Measurements from ENCODE around the gene ISCA2. TPM values are rescaled to one million over a fixed set of nuclear protein-coding genes. Genes with fewer than 3 reads are reported as not detected.

ISCA2 gene
- total RNA-seq, 3 donors from 2014 or later (not counting 1 experiment from before 2014, with no cell fraction given) = 12.0 to 18.2 (median 15.3) TPM

DNA sequence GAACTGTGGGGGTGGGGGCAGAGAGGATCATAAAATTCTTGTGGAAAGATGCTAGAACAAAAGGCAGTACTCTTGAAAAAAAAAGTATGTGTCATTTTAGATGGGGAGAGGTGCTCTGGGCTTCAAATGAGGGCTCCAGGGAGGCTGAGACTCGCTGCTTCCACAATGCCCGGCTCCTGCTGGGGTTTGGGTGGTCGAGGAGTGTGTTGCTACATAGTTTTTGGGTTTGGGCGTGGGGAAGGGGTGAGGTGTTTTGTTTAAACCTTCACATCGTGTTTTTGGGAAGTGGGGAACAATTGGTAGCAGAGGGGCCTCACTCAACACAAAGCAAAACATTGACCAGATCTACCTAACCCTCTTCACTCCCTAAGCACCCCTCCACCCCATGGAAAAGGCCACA, 8.1 kb downstream of the ISCA2 start:
- H3K27me3 Mint-ChIP-seq (ENCODE audit: low read depth in 2 of 2) = no peaks in the 10 kb centered on the region
- no peaks in the 10 kb centered on the region for H3K36me3 ChIP-seq (ENCODE audit: control insufficient read depth, insufficient read depth, low read length)
- no peak overlapping the region for H3K4me3 Mint-ChIP-seq
- intact Hi-C loops (cut with micrococcal nuclease) = no loop called here
- no peak for DNase-seq
- no peaks in the 10 kb centered on the region for H3K27me3 ChIP-seq (ENCODE audit: control insufficient read depth, insufficient read depth, low read length)
- 74% methylated on average over 3 of the region's 5 CpGs for WGBS (ENCODE audit: insufficient coverage)
- no peaks in the 10 kb centered on the region for H3K4me1 Mint-ChIP-seq
- H3K9me3 Mint-ChIP-seq = no peaks in the 10 kb centered on the region
- no peaks in the 10 kb centered on the region for H3K4me1 ChIP-seq (ENCODE audit: control insufficient read depth, insufficient read depth, low read length)
- H3K9me3 ChIP-seq (ENCODE audit: control insufficient read depth, insufficient read depth, low read length) = no peaks in the 10 kb centered on the region
- H3K36me3 Mint-ChIP-seq = no peaks in the 10 kb centered on the region
- TF ChIP-seq, protein P1, sequence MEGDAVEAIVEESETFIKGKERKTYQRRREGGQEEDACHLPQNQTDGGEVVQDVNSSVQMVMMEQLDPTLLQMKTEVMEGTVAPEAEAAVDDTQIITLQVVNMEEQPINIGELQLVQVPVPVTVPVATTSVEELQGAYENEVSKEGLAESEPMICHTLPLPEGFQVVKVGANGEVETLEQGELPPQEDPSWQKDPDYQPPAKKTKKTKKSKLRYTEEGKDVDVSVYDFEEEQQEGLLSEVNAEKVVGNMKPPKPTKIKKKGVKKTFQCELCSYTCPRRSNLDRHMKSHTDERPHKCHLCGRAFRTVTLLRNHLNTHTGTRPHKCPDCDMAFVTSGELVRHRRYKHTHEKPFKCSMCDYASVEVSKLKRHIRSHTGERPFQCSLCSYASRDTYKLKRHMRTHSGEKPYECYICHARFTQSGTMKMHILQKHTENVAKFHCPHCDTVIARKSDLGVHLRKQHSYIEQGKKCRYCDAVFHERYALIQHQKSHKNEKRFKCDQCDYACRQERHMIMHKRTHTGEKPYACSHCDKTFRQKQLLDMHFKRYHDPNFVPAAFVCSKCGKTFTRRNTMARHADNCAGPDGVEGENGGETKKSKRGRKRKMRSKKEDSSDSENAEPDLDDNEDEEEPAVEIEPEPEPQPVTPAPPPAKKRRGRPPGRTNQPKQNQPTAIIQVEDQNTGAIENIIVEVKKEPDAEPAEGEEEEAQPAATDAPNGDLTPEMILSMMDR (IDR thresholded peaks at IDR 0.05) = no peak
- ATAC-seq = no peak
- no peak overlapping the region for H3K4me3 ChIP-seq (ENCODE audit: low read length)
- H3K27ac ChIP-seq (ENCODE audit: low read length) = no peak overlapping the region
- no peak overlapping the region for H3K27ac Mint-ChIP-seq

DNA sequence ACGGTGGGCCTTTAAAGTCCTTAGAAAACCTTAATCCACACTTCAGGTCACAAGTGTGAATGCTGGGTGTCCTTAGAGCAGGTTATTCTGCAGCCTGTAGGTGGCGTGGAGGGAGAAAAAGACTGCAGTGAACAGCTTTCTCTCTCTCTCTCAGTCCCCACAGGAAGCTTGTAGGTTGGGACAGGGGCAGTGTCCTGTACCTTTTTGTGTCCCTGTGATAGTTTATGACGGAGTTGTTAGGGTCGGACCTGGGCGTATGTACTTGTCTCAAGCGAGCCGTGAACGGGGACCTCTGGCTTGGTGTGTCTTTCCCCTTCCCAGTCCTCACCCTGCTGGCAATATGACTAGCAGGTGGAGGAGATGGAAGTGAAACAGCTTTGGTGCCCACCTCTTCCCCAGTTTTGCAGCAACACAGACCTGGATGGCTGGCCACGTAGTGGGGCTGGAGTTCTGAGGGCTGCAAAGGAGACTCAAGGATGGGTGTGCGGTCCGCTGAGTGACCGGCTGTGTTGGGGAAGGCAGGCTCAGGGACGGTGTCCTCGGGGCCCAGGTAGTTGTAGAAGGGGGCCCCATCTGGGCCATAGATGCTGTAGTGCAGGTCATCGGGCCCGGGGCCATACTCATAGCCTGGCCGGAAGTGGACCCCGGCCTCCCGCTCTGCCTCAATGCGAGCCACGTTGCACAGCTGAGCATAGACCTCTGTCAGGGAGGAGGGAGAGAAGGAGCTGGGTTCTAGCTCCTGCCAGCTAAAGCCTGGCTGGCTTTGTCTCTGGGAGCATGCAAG, 8.9 kb downstream of the ISCA2 start:
- Histone ChIP-seq H3K36me3 (ENCODE audit: control insufficient read depth, insufficient read depth, low read length) (no peaks in the 10 kb centered on the region), H3K9me3 (ENCODE audit: control insufficient read depth, insufficient read depth, low read length) (no peaks in the 10 kb centered on the region), H3K4me3 (ENCODE audit: low read length) (no peak overlapping the region), H3K4me1 (ENCODE audit: control insufficient read depth, insufficient read depth, low read length) (no peaks in the 10 kb centered on the region), H3K27me3 (ENCODE audit: control insufficient read depth, insufficient read depth, low read length) (no peaks in the 10 kb centered on the region), H3K27ac (ENCODE audit: low read length) (no peak overlapping the region)
- Mint-ChIP-seq H3K36me3 (no peaks in the 10 kb centered on the region), H3K9me3 (no peaks in the 10 kb centered on the region), H3K27me3 (ENCODE audit: low read depth in 2 of 2) (no peaks in the 10 kb centered on the region), H3K27ac (no peak overlapping the region), H3K4me1 (peaks cover 0 to 2% of the 10 kb centered on the region in 2 donors), H3K4me3 (no peak overlapping the region)
- intact Hi-C loops (cut with micrococcal nuclease) = no loop called here
- WGBS (ENCODE audit: insufficient coverage) = 91% methylated on average over 20 of the region's 21 CpGs
- no peak for DNase-seq
- no peak for ATAC-seq
- TF ChIP-seq, protein P1 (IDR thresholded peaks at IDR 0.05) = no peak

DNA sequence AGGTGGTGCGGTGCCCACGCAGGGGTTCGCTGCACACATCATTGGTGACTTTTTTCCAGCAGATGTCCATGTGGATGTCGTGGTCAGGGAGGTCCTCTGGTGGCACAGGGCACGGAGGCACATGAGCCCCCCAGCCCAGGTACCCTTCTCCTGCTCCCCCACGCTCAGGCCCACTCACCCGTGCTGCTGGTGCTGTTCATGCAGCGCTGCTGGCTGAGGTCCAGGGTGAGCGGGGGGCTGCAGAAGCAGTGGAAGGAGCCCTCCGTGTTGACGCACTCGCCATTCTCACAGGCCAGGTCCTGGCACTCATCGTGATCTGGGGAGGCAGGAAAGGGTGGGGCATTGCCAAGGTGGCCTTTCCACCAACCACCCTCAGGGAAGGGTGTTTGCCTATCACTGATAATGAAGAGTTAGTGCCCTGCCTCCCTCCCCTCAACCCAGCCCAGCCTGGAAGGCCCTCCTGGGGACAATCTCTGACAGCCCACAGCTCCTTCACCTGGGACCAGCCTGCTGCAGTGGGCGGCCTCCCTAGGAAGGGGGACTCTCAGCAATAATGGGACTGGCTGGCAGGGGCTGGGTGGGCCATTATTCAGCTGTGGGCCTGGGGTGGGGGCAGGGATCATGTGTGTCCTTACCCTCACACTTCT, 9.8 kb downstream of the ISCA2 start:
- 89% methylated on average over 14 of the region's 14 CpGs for WGBS (ENCODE audit: insufficient coverage)
- Mint-ChIP-seq H3K27me3 (ENCODE audit: low read depth in 2 of 2) (no peaks in the 10 kb centered on the region), H3K27ac (no peak overlapping the region), H3K9me3 (no peaks in the 10 kb centered on the region), H3K36me3 (no peaks in the 10 kb centered on the region), H3K4me1 (peaks cover 0 to 8% of the 10 kb centered on the region in 2 donors), H3K4me3 (no peak overlapping the region)
- no peak for DNase-seq
- Histone ChIP-seq H3K27ac (ENCODE audit: low read length) (no peak overlapping the region), H3K27me3 (ENCODE audit: control insufficient read depth, insufficient read depth, low read length) (no peaks in the 10 kb centered on the region), H3K36me3 (ENCODE audit: control insufficient read depth, insufficient read depth, low read length) (no peaks in the 10 kb centered on the region), H3K4me1 (ENCODE audit: control insufficient read depth, insufficient read depth, low read length) (no peaks in the 10 kb centered on the region), H3K9me3 (ENCODE audit: control insufficient read depth, insufficient read depth, low read length) (no peaks in the 10 kb centered on the region), H3K4me3 (ENCODE audit: low read length) (no peak overlapping the region)
- TF ChIP-seq, protein P1 (IDR thresholded peaks at IDR 0.05) = no peak
- ATAC-seq = no peak
- intact Hi-C loops (cut with micrococcal nuclease) = no loop called here
